A549 (cell line): ENCODE data around the gene TSPAN15.

Experiments used
- CHD2 ChIP-seq: fragments of 150-350 bp; IDR thresholded peaks from 2 replicates; pipeline ENCODE4 v1.6.1; 2014; ENCODE audit warnings: low read length; ENCODE audit not compliant: partially characterized antibody
- HOXA7 ChIP-seq: fragments of 250-450 bp; sonication (Bioruptor Pico); IDR thresholded peaks from 2 replicates; pipeline ENCODE4 v1.5.0; 2020; ENCODE audit warnings: mild to moderate bottlenecking, moderate library complexity
- JUNB ChIP-seq: fragments of >200 bp; sonication (Bioruptor Twin); formaldehyde crosslinking; IDR thresholded peaks from 2 replicates; pipeline ENCODE4 v1.6.1; 2016
- KDM1A ChIP-seq: fragments of 200-600 bp; sonication (generic); IDR thresholded peaks from 2 replicates; pipeline ENCODE4 v1.6.1; 2016; ENCODE audit warnings: low read depth, mild to moderate bottlenecking
- KDM5A ChIP-seq: fragments of 200-600 bp; sonication (generic); IDR thresholded peaks from 2 replicates; pipeline ENCODE4 v1.6.1; 2016; ENCODE audit warnings: antibody characterized with exemption, mild to moderate bottlenecking
- NR3C1 ChIP-seq: fragments of >200 bp; sonication (Bioruptor Twin); formaldehyde crosslinking; IDR thresholded peaks from 3 replicates; pipeline ENCODE4 v1.6.1; 2017
- POLR2A ChIP-seq: IDR thresholded peaks from 2 replicates; pipeline ENCODE4 v1.6.1; 2012; ENCODE audit warnings: mild to moderate bottlenecking, low read length
- POLR2AphosphoS2 ChIP-seq: conservative IDR thresholded peaks from 2 replicates; pipeline ENCODE4 v1.6.1; 2012; ENCODE audit warnings: low read length, improper control_type of control experiment, inconsistent platforms
- RAD21 ChIP-seq, 2 experiments: fragments of >200 bp in 1 of 2; sonication (Bioruptor Twin) in 1 of 2; formaldehyde crosslinking in 1 of 2; IDR thresholded peaks in 1 of 2; conservative IDR thresholded peaks in 1 of 2; 2 replicates in 1 of 2; 3 replicates in 1 of 2; pipeline ENCODE4 v1.6.1; 2012 to 2018; ENCODE audit warnings: inconsistent platforms in 1 of 2
- RNF2 ChIP-seq: fragments of 200-600 bp; sonication (generic); IDR thresholded peaks from 2 replicates; pipeline ENCODE4 v1.6.1; 2016; ENCODE audit warnings: low read depth, mild to moderate bottlenecking, antibody characterized with exemption, moderate library complexity, borderline replicate concordance
- SMC3 ChIP-seq: fragments of >200 bp; sonication (Bioruptor Twin); formaldehyde crosslinking; IDR thresholded peaks from 3 replicates; pipeline ENCODE4 v1.6.1; 2018; ENCODE audit warnings: inconsistent platforms
- ZSCAN20 ChIP-seq: fragments of 250-450 bp; sonication (Bioruptor Pico); IDR thresholded peaks from 2 replicates; pipeline ENCODE4 v1.8.0; 2022; ENCODE audit warnings: mild to moderate bottlenecking, moderate library complexity
- TF ChIP-seq, protein P1 (sequence below): fragments of >200 bp; sonication (Bioruptor Twin); formaldehyde crosslinking; IDR thresholded peaks from 3 replicates; pipeline ENCODE4 v1.5.1; 2016
- TF ChIP-seq, protein P2 (sequence below): IDR thresholded peaks from 2 replicates; pipeline ENCODE4 v1.6.1; 2012

DNA sequence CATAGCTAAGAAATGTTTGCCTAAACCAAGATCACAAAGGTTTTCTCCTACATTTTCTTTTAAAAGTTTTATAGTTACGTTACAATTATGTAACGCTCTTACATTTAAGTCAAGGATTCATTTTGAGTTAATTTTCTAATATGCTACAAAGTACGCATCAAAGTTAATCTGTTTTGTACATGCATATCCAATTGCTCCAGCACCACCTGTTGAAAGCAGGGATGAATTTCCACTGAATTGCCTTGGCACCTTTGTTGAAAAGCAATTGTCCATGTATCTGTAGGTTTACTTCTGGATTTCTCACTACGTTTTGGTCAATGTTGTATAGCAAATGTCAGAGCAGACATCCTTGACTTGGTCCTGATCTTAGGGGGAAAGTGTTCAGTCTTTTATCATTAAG, 62.4 kb downstream of the TSPAN15 start:
- no peak for TF ChIP-seq POLR2AphosphoS2
- TF ChIP-seq SMC3, result no peak
- TF ChIP-seq, protein P1, sequence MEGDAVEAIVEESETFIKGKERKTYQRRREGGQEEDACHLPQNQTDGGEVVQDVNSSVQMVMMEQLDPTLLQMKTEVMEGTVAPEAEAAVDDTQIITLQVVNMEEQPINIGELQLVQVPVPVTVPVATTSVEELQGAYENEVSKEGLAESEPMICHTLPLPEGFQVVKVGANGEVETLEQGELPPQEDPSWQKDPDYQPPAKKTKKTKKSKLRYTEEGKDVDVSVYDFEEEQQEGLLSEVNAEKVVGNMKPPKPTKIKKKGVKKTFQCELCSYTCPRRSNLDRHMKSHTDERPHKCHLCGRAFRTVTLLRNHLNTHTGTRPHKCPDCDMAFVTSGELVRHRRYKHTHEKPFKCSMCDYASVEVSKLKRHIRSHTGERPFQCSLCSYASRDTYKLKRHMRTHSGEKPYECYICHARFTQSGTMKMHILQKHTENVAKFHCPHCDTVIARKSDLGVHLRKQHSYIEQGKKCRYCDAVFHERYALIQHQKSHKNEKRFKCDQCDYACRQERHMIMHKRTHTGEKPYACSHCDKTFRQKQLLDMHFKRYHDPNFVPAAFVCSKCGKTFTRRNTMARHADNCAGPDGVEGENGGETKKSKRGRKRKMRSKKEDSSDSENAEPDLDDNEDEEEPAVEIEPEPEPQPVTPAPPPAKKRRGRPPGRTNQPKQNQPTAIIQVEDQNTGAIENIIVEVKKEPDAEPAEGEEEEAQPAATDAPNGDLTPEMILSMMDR, result no peak
- TF ChIP-seq POLR2A, result no peak
- TF ChIP-seq JUNB, result no peak
- no peak for TF ChIP-seq CHD2
- no peak for TF ChIP-seq HOXA7 (CRISPR knock-in tag)
- TF ChIP-seq, protein P2, sequence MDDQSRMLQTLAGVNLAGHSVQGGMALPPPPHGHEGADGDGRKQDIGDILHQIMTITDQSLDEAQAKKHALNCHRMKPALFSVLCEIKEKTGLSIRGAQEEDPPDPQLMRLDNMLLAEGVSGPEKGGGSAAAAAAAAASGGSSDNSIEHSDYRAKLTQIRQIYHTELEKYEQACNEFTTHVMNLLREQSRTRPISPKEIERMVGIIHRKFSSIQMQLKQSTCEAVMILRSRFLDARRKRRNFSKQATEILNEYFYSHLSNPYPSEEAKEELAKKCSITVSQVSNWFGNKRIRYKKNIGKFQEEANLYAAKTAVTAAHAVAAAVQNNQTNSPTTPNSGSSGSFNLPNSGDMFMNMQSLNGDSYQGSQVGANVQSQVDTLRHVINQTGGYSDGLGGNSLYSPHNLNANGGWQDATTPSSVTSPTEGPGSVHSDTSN, result no peak
- no peak for TF ChIP-seq KDM1A
- peak in 1 of 2 experiments; percentile 20; a peak in 1 of 5 replicates for TF ChIP-seq RAD21 (conservative IDR thresholded peaks at IDR 0.05 in 1 of 2, IDR thresholded peaks at IDR 0.05 in 1 of 2)
- no peak for TF ChIP-seq ZSCAN20 (CRISPR knock-in tag)
- no peak for TF ChIP-seq RNF2
- no peak for TF ChIP-seq NR3C1
- TF ChIP-seq KDM5A, result no peak
